Measurements from ENCODE around the gene DLX1.
"Not testable (repeated sequence)": the region's sequence is repeated elsewhere in the genome, so short reads cannot be mapped to it uniquely, and the experiment has no call there.

Gene DLX1

GRCh38 chr2:172062402-172063004, 22.8 kb upstream of the DLX1 start:
- no peak overlapping the region for H3K27ac ChIP-seq
- DNase-seq (ENCODE audit: low read depth, low spot score), result no peak

GRCh38 chr2:172063446-172063845, 21.9 kb upstream of the DLX1 start:
- H3K27ac ChIP-seq, result no peak overlapping the region
- no peak for DNase-seq (ENCODE audit: low read depth, low spot score)

- H3K27ac ChIP-seq, result no peak overlapping the region
- DNase-seq (ENCODE audit: low read depth, low spot score), result no peak
Observed at GRCh38 chr2:172065111-172065510, 20.2 kb upstream of the DLX1 start.

GRCh38 chr2:172066394-172066886, 18.9 kb upstream of the DLX1 start:
- DNase-seq (ENCODE audit: low read depth, low spot score), result no peak
- H3K27ac ChIP-seq, result no peak overlapping the region

- DNase-seq (ENCODE audit: low read depth, low spot score); H3K27ac ChIP-seq: not testable (repeated sequence)
Observed at GRCh38 chr2:172067905-172068304, 17.4 kb upstream of the DLX1 start.

- H3K27ac ChIP-seq, result no peak overlapping the region
- DNase-seq (ENCODE audit: low read depth, low spot score), result no peak
Observed at GRCh38 chr2:172070936-172071335, 14.4 kb upstream of the DLX1 start.

- DNase-seq (ENCODE audit: low read depth, low spot score), result no peak
Observed at GRCh38 chr2:172072303-172072702, 13.0 kb upstream of the DLX1 start.

GRCh38 chr2:172072706-172073105, 12.6 kb upstream of the DLX1 start:
- H3K27ac ChIP-seq, result no peak overlapping the region
- no peak for DNase-seq (ENCODE audit: low read depth, low spot score)

More at GRCh38 chr2:172072303-172072702, 13.0 kb upstream of the DLX1 start:
- H3K27ac ChIP-seq, result no peak overlapping the region

GRCh38 chr2:172073518-172073917, 11.8 kb upstream of the DLX1 start:
- H3K27ac ChIP-seq, result no peak overlapping the region
- no peak for DNase-seq (ENCODE audit: low read depth, low spot score)

GRCh38 chr2:172074254-172074653, 11.1 kb upstream of the DLX1 start:
- no peak for DNase-seq (ENCODE audit: low read depth, low spot score)
- no peak overlapping the region for H3K27ac ChIP-seq

- H3K27ac ChIP-seq, result no peak overlapping the region
- DNase-seq (ENCODE audit: low read depth, low spot score), result no peak
Observed at GRCh38 chr2:172079416-172079815, 5.9 kb upstream of the DLX1 start.

GRCh38 chr2:172079838-172080640, 5.3 kb upstream of the DLX1 start:
- H3K27ac ChIP-seq, result no peak overlapping the region
- no peak for DNase-seq (ENCODE audit: low read depth, low spot score)

GRCh38 chr2:172080641-172081220, 4.6 kb upstream of the DLX1 start:
- DNase-seq (ENCODE audit: low read depth, low spot score), result no peak
- no peak overlapping the region for H3K27ac ChIP-seq

- no peak overlapping the region for H3K27ac ChIP-seq
- no peak for DNase-seq (ENCODE audit: low read depth, low spot score)
Observed at GRCh38 chr2:172081221-172082022, 3.9 kb upstream of the DLX1 start.

GRCh38 chr2:172082105-172082943, 3.0 kb upstream of the DLX1 start:
- no peak overlapping the region for H3K27ac ChIP-seq
- DNase-seq (ENCODE audit: low read depth, low spot score), result no peak

- no peak for DNase-seq (ENCODE audit: low read depth, low spot score)
- H3K27ac ChIP-seq, result no peak overlapping the region
Observed at GRCh38 chr2:172082944-172083627, 2.2 kb upstream of the DLX1 start.

GRCh38 chr2:172083628-172084394, 1.5 kb upstream of the DLX1 start:
- H3K27ac ChIP-seq, result no peak overlapping the region
- no peak for DNase-seq (ENCODE audit: low read depth, low spot score)

GRCh38 chr2:172084395-172084644, 987 bp upstream of the DLX1 start:
- H3K27ac ChIP-seq, result no peak overlapping the region
- no peak for DNase-seq (ENCODE audit: low read depth, low spot score)
